Kidney (tissue), 14 donors: ENCODE results near the gene HOXA2. TPM values are rescaled to one million over a fixed set of nuclear protein-coding genes. Genes with fewer than 3 reads are reported as not detected.
A peak's percentile ranks its signal among the peaks of the same experiment; 100 is the strongest.

Experiments used
- DNase-seq, 5 donors: peaks; one replicate each; pipeline ENCODE4 v3.0.0-alpha.2; 2013 to 2020
- FAIRE-seq: peaks from 2 replicates; lab custom pipeline; 2012; peaks lifted over from hg19 to GRCh38; lab: Jason Lieb, UNC
- H3K27ac ChIP-seq, 2 donors: one replicate each; pipeline ENCODE4 v1.7.0; 2013; ENCODE audit warnings: low read depth in 2 of 2, low read length in 2 of 2, inconsistent platforms in 1 of 2
- H3K27me3 ChIP-seq: one replicate; pipeline ENCODE4 v1.7.1; 2013; ENCODE audit warnings: low read length, inconsistent platforms; ENCODE audit not compliant: control insufficient read depth, insufficient read depth
- H3K36me3 ChIP-seq, 3 donors: one replicate each; pipeline versions ENCODE4 v1.7.0 to v1.7.1; 2013; ENCODE audit warnings: low read length in 3 of 3, control low read depth in 1 of 3, inconsistent platforms in 1 of 3; ENCODE audit not compliant: insufficient read depth in 3 of 3, control insufficient read depth in 2 of 3
- H3K4me1 ChIP-seq, 3 donors: one replicate each; pipeline versions ENCODE4 v1.7.0 to v1.7.1; 2013; ENCODE audit warnings: low read length in 3 of 3, inconsistent platforms in 1 of 3, low read depth in 1 of 3; ENCODE audit not compliant: control insufficient read depth in 2 of 3, insufficient read depth in 2 of 3
- H3K4me3 ChIP-seq, 3 donors: one replicate each; pipeline versions ENCODE4 v1.7.0 to v1.8.1; 2013; ENCODE audit warnings: low read length in 3 of 3, control low read depth in 1 of 3, inconsistent platforms in 1 of 3
- H3K9ac ChIP-seq, 3 donors: one replicate each; pipeline versions ENCODE4 v1.7.0 to v1.7.1; 2013; ENCODE audit warnings: low read length in 3 of 3, control low read depth in 1 of 3, inconsistent platforms in 1 of 3
- H3K9me3 ChIP-seq, 3 donors: one replicate each; pipeline versions ENCODE4 v1.7.0 to v1.7.1; 2013; ENCODE audit warnings: low read length in 3 of 3, control low read depth in 1 of 3, inconsistent platforms in 1 of 3; ENCODE audit not compliant: control insufficient read depth in 2 of 3, insufficient read depth in 1 of 3
- CTCF ChIP-seq: IDR thresholded peaks from 3 replicates; pipeline ENCODE4 v1.5.1; 2012; ENCODE audit warnings: mild to moderate bottlenecking, moderate library complexity, borderline replicate concordance; ENCODE audit not compliant: insufficient read depth; ENCODE audit errors: extremely low read depth
- intact Hi-C: fragments of 100-400 bp; cut with DNase I; formaldehyde crosslinking; loops from one replicate; pipeline ENCODE4 v1.11.1; 2022
- polyA plus RNA-seq: library from polyadenylated mRNA; stranded (reverse); fragments of 350-450 nt; fragmentation: Illumina TruSeq; extraction: RNeasy Lipid Tissue Mini Kit (QIAGEN cat#74804); gene quantifications from one replicate; pipeline ENCODE4 v1.2.3, GENCODE V29; 2014; ENCODE audit warnings: low read depth, low replicate concordance; ENCODE audit not compliant: insufficient read depth
- total RNA-seq: library from RNA; stranded (reverse); fragmentation: NEBNext Ultra II Directional; extraction: Animal tissue kit (Norgen Biotek cat#: 25700); gene quantifications from one replicate; pipeline ENCODE4 v1.2.1, GENCODE V29; 2021
- donor health status: control.
- donor health status: control.
- donor health status: control.
- donor health status: control.
- donor health status: control.
- donor health status: DM: yes; HTN: yes; CAD: no.
- donor health status: Normal renal cell carcinoma (clear cell type).

The HOXA2 gene
- total and polyA plus RNA-seq, 2 donors from 2014 or later = 1.3 to 2.9 TPM

- Histone ChIP-seq H3K9me3 (no peaks in the 10 kb centered on the region), H3K4me3 (peak overlapping the region; percentile 56 to 87 (median 83)), H3K27me3 (no peaks in the 10 kb centered on the region), H3K27ac (peak overlapping the region; percentile 97 to 98), H3K9ac (peak overlapping the region; percentile 83 to 85 (median 85)), H3K36me3 (peaks cover 0 to 2% (median 0%) of the 10 kb centered on the region in 3 donors), H3K4me1 (peaks cover 0 to 16% (median 13%) of the 10 kb centered on the region in 3 donors)
- intact Hi-C loops = no loop called here
- peak in 4 of 5 donors; percentile 78 to 87 (median 82) for DNase-seq
- TF ChIP-seq CTCF = no peak
- FAIRE-seq = no peak
These were observed 45.7 kb upstream of the HOXA2 start for GRCh38 chr7:27148031-27148755.

- TF ChIP-seq CTCF = no peak
- peaks cover 0 to 2% (median 0%) of the 10 kb centered on the region in 3 donors for H3K36me3 ChIP-seq
- peak within 1 kb of the TSS; percentile 97 to 98 for H3K27ac ChIP-seq
- DNase-seq (peak in 4 of 5 donors; percentile 74 to 95 (median 83)), FAIRE-seq (no peak)
- peak within 1 kb of the TSS; percentile 83 to 85 (median 85) for H3K9ac ChIP-seq
- intact Hi-C loops = no loop called here
- peak within 1 kb of the TSS; percentile 56 to 87 (median 83) for H3K4me3 ChIP-seq
- H3K4me1 ChIP-seq = peaks cover 0 to 16% (median 10%) of the 10 kb centered on the region in 3 donors
- H3K27me3 ChIP-seq = no peaks in the 10 kb centered on the region
- H3K9me3 ChIP-seq = no peaks in the 10 kb centered on the region
These were observed 44.9 kb upstream of the HOXA2 start, which contains the start of gene HOXA6 for GRCh38 chr7:27147199-27148030. Gene HOXA6 (minus strand): TSS chr7:27147774. CDS start chr7:27147749, 25 bp downstream.

GRCh38 chr7:27146491-27147198 is 44.2 kb upstream of the HOXA2 start:
- Histone ChIP-seq H3K4me1 (peaks cover 0 to 16% (median 10%) of the 10 kb centered on the region in 3 donors), H3K9me3 (no peaks in the 10 kb centered on the region), H3K27me3 (no peaks in the 10 kb centered on the region), H3K9ac (peak overlapping the region in 2 of 3 donors; percentile 51 to 73), H3K4me3 (peak overlapping the region; percentile 49 to 83 (median 60)), H3K36me3 (peaks cover under 1 to 4% (median 2%) of the 10 kb centered on the region in 3 donors), H3K27ac (peak overlapping the region; percentile 97 to 98)
- DNase-seq = peak in 4 of 5 donors; percentile 41 to 89 (median 85)
- intact Hi-C loops = no loop called here
- no peak for TF ChIP-seq CTCF
- no peak for FAIRE-seq
